Measurements from ENCODE around the gene SENP2. TPM values are rescaled to one million over a fixed set of nuclear protein-coding genes. Genes with fewer than 3 reads are reported as not detected.
"Not testable (repeated sequence)": the region's sequence is repeated elsewhere in the genome, so short reads cannot be mapped to it uniquely, and the experiment has no call there.

SENP2 gene
- total RNA-seq, 1 donor from 2014 or later, result 12.9 TPM

DNA sequence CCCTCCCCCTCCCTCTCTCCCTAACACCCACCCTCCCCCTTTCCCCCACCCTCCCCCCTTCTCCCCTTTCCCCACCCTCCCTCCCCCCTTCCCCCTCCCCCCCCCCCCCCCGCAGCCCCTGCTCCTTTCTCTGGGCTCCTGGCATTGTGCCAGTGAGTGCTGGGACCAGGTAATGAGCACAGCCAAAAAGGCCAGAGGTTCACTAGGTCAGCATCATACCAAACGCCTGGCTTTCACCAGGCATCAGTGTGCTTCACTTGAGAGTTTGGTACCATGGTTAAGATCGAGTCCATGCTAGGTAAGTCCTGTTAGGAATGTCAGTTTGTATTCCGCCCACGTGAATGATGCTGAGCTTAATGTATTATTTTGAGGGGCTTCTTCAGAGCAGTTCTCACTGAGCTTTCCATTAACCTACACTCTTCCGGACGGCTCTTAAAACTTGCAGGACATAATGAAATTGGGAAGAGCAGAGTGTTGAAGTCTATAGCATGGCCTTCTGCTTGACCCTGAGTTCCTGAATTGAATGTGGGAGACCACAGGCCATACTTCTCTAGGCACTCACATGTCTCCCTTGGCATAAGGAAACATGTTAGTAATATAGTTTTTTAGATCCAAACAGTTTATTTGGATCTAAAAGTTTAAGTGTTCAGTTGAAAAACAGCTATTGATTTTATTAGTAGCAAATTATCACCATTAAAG lies 45.6 kb downstream of the SENP2 start:
- no peak overlapping the region for H3K4me3 ChIP-seq (ENCODE audit: low read depth, low read length)
- no peak for DNase-seq (ENCODE audit: low read depth)
- TF ChIP-seq, protein P1, sequence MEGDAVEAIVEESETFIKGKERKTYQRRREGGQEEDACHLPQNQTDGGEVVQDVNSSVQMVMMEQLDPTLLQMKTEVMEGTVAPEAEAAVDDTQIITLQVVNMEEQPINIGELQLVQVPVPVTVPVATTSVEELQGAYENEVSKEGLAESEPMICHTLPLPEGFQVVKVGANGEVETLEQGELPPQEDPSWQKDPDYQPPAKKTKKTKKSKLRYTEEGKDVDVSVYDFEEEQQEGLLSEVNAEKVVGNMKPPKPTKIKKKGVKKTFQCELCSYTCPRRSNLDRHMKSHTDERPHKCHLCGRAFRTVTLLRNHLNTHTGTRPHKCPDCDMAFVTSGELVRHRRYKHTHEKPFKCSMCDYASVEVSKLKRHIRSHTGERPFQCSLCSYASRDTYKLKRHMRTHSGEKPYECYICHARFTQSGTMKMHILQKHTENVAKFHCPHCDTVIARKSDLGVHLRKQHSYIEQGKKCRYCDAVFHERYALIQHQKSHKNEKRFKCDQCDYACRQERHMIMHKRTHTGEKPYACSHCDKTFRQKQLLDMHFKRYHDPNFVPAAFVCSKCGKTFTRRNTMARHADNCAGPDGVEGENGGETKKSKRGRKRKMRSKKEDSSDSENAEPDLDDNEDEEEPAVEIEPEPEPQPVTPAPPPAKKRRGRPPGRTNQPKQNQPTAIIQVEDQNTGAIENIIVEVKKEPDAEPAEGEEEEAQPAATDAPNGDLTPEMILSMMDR (conservative IDR thresholded peaks at IDR 0.05; ENCODE audit: low read depth, low read length), result no peak

DNA sequence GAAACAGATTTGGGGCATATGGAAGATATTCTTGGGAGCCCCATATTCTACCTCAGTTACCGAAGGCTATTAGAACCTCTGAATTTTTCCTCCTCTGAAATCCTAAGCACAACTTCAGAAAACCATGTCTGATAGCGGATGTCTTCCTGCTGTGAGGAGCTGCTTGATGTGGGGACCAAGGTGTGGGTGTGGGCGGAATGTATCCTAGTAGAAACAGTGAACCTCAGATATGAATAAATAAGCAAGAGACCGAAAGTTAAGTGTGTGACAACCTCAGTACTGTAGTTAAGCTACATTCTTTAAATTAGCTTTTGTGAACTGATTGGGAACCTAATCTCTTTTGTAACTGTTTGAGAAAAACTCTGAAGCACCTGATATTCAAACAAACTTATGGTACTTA lies 46.9 kb downstream of the SENP2 start:
- TF ChIP-seq, protein P1 (conservative IDR thresholded peaks at IDR 0.05; ENCODE audit: low read depth, low read length), result no peak
- no peak for DNase-seq (ENCODE audit: low read depth)
- H3K4me3 ChIP-seq (ENCODE audit: low read depth, low read length), result no peak overlapping the region

DNA sequence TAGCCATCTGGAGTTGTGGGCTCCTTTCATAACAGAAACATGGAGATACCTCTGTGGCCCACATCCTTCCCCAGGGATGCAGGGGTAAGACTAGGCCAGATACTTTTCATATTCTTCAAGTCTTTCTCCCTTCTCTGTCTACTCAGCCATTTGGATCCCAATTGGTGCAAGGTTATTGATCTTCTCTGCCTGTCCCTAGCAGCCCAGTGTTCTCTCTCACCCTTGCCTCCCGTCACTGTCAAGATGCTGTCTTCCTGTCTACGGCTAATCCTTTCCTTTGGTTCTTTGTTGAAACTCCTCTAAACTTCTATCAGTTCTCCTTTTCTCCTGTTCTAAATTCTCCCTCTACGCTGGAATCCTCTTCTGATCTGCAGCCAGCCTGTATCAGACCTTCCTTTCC lies 51.3 kb downstream of the SENP2 start:
- H3K4me3 ChIP-seq (ENCODE audit: low read depth, low read length), result no peak overlapping the region
- no peak for DNase-seq (ENCODE audit: low read depth)
- TF ChIP-seq, protein P1 (conservative IDR thresholded peaks at IDR 0.05; ENCODE audit: low read depth, low read length), result no peak

DNA sequence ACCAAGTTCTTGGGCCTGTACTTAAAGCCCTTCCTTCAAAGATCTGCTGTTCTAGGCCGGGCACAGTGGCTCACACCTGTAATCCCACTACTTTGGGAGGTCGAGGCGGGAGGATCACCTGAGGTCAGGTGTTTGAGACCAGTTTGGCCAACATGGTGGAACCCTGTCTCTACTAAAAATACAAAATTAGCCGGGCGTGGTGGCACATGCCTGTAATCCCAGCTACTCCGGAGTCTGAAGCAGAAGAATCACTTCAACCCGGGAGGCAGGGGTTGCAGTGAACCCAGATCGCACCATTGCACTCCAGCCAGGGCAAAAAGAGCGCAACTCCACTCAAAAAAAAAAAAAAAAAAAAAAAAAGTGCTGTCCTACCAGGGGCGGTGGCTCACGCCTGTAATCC lies 52.6 kb downstream of the SENP2 start:
- not testable (repeated sequence) for H3K4me3 ChIP-seq (ENCODE audit: low read depth, low read length); DNase-seq (ENCODE audit: low read depth)

DNA sequence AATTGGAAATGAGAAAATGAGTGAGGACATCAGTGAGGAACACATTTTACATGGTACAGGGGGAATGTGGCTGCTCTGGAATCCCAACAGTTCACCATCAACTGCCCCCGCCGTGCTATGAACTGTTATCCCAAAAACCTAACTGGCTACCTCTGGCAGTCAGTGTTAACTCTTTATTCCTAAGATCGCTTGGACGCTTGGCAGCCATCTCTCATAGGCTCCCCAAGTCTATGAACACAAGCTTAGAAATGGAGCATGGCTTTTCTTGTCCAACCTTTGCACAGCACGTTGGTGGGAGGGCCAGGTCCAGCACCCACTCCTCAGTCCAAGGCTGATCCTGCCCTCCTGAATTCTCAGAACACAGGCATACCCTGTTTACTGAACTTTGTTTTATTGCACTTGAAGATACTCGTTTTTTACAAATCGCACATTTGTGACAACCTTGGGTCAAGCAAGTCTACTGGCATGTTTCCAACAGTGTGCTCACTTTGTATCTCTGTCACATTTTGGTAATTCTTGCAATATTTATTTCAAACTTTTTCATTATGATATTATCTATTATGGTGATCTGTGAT lies 53.6 kb downstream of the SENP2 start:
- TF ChIP-seq, protein P1 (conservative IDR thresholded peaks at IDR 0.05; ENCODE audit: low read depth, low read length), result no peak
- no peak overlapping the region for H3K4me3 ChIP-seq (ENCODE audit: low read depth, low read length)
- DNase-seq (ENCODE audit: low read depth), result no peak

DNA sequence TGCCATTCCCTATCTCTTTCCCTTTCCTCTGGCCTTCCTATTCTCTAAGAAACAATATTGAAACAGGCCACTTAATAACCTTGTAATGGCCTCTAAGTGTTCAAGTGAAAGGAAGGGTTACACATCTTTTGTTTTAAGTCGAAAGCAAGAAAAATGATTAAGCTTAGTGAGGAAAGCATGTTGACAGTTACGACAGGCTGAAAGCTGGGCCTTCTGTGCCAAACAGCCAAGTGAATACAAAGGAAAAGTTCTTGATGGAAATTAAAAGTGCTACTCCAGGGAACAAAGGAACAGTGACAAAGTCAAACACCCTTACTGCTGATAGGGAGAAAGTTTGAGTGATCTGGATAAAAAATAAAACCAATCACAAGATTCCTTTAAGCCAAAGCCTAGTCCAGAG lies 54.2 kb downstream of the SENP2 start:
- TF ChIP-seq, protein P1 (conservative IDR thresholded peaks at IDR 0.05; ENCODE audit: low read depth, low read length), result no peak
- no peak for DNase-seq (ENCODE audit: low read depth)
- H3K4me3 ChIP-seq (ENCODE audit: low read depth, low read length), result no peak overlapping the region

DNA sequence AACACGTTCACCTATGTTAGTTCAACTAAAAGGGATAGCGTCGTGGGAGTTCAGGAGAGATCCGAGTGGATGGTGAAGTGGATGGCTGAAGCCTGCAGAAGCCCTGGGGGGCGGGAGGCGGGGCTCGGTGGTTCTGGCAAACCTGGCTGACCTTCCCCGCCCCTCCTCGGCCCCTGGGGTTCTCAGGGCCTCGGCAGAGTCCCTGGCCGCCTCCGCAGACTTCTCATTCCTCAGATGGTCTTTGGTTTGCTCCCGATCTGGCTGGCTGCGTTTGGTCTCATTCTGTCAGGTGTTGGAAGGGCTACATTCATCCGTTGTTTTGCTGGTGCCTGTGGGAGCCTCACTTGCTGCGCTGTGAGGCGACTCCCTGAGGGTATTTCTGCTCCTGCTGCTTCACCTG lies 59.1 kb downstream of the SENP2 start:
- not testable (repeated sequence) for H3K4me3 ChIP-seq (ENCODE audit: low read depth, low read length); DNase-seq (ENCODE audit: low read depth)

All from epithelial cell of proximal tubule (primary cell).